ENCODE data around the gene DYRK1A.

Gene DYRK1A

GRCh38 chr21:37370152-37371040 lies 3.8 kb downstream of the DYRK1A start:
- peak overlapping the region; percentile 24 for H3K4me3 ChIP-seq (ENCODE audit: low read depth, low read length)
- ChIA-PET CTCF (interaction anchor here (0.6 to 2.4 kb wide), 4 partner anchors 11 to 174 kb away, joined by 3 to 8 read pairs (median 4); no protein-coding TSS in a partner anchor), POLR2A (interaction anchor here (0.5 to 0.9 kb wide), 4 partner anchors 62 to 195 kb away, joined by 3 to 4 read pairs (median 4); no protein-coding TSS in a partner anchor)
- H3K4me1 ChIP-seq (ENCODE audit: control insufficient read depth, insufficient read depth, low read length) = peaks cover 32% of the 10 kb centered on the region
- H3K36me3 ChIP-seq (ENCODE audit: control insufficient read depth in 2 of 2, insufficient read depth in 1 of 2, low read length in 2 of 2) = no peaks in the 10 kb centered on the region
- H3K9me3 ChIP-seq (ENCODE audit: control insufficient read depth, insufficient read depth, low read depth, low read length) = no peaks in the 10 kb centered on the region
- H3K27ac ChIP-seq (ENCODE audit: extremely low read depth, low read depth, low read length) = peak overlapping the region; percentile 53; the same call in 1 of the 2 replicates
- TF ChIP-seq MYNN (tag by site-specific recombination; IDR thresholded peaks at IDR 0.05; ENCODE audit: borderline replicate concordance) (no peak), PRDM6 (tag by site-specific recombination; IDR thresholded peaks at IDR 0.05) (peak; percentile 100), ZBTB8A (tag by site-specific recombination; IDR thresholded peaks at IDR 0.05) (peak; percentile 56), GLIS2 (tag by site-specific recombination; IDR thresholded peaks at IDR 0.05) (no peak), ZNF155 (tag by site-specific recombination; IDR thresholded peaks at IDR 0.05) (no peak), ZNF174 (tag by site-specific recombination; IDR thresholded peaks at IDR 0.05) (no peak), ZNF10 (tag by site-specific recombination; IDR thresholded peaks at IDR 0.05) (peak; percentile 83), ZNF112 (tag by site-specific recombination; IDR thresholded peaks at IDR 0.05) (no peak), ZNF792 (tag by site-specific recombination; IDR thresholded peaks at IDR 0.05) (no peak), ZNF830 (tag by site-specific recombination; IDR thresholded peaks at IDR 0.05; ENCODE audit: low read depth) (no peak), ZNF391 (tag by site-specific recombination; IDR thresholded peaks at IDR 0.05; ENCODE audit: borderline replicate concordance, low read depth) (no peak), ZNF239 (tag by site-specific recombination; IDR thresholded peaks at IDR 0.05) (no peak), ZNF776 (tag by site-specific recombination; IDR thresholded peaks at IDR 0.05; ENCODE audit: borderline replicate concordance) (no peak), ZNF621 (tag by site-specific recombination; IDR thresholded peaks at IDR 0.05) (no peak), ZNF768 (tag by site-specific recombination; IDR thresholded peaks at IDR 0.05) (no peak), ZNF664 (tag by site-specific recombination; IDR thresholded peaks at IDR 0.05) (no peak; the same call in 1 of the 2 replicates), ZFP3 (tag by site-specific recombination; IDR thresholded peaks at IDR 0.05; ENCODE audit: low read depth) (peak; percentile 60; the same call in 1 of the 2 replicates), GLI4 (tag by site-specific recombination; IDR thresholded peaks at IDR 0.05) (no peak), ZNF221 (tag by site-specific recombination; IDR thresholded peaks at IDR 0.05; ENCODE audit: borderline replicate concordance) (no peak), ZNF658 (tag by site-specific recombination; IDR thresholded peaks at IDR 0.05) (no peak), ZNF585B (tag by site-specific recombination; IDR thresholded peaks at IDR 0.05) (no peak), ZNF488 (tag by site-specific recombination; IDR thresholded peaks at IDR 0.05) (no peak), WT1 (tag by site-specific recombination; IDR thresholded peaks at IDR 0.05) (peak; percentile 17; the same call in 1 of the 2 replicates), ZNF121 (tag by site-specific recombination; IDR thresholded peaks at IDR 0.05) (no peak), ZNF184 (tag by site-specific recombination; IDR thresholded peaks at IDR 0.05) (peak; percentile 64; the same call in 1 of the 2 replicates), CTCF (tag by site-specific recombination; IDR thresholded peaks at IDR 0.05) (no peak), ZNF2 (tag by site-specific recombination; IDR thresholded peaks at IDR 0.05) (peak; percentile 48; the same call in 1 of the 2 replicates), ZNF549 (tag by site-specific recombination; IDR thresholded peaks at IDR 0.05) (no peak), ZNF23 (tag by site-specific recombination; IDR thresholded peaks at IDR 0.05; ENCODE audit: borderline replicate concordance) (no peak), ZNF623 (tag by site-specific recombination; IDR thresholded peaks at IDR 0.05) (peak; percentile 25; the same call in 1 of the 2 replicates), ZNF473 (tag by site-specific recombination; IDR thresholded peaks at IDR 0.05) (no peak), ZNF701 (tag by site-specific recombination; IDR thresholded peaks at IDR 0.05) (no peak), GFI1B (tag by site-specific recombination; IDR thresholded peaks at IDR 0.05) (no peak), ZBTB26 (tag by site-specific recombination; optimal IDR thresholded peaks at IDR 0.05) (no peak)

Measured in HEK293 (cell line).